Panc1 (cell line): ENCODE data around the gene WSB1. TPM values are rescaled to one million over a fixed set of nuclear protein-coding genes. Genes with fewer than 3 reads are reported as not detected.

Experiments
- ATAC-seq: fragments of 200-7000 bp; cut with Tn5 transposase; 2 replicates; pipeline ENCODE4 v1.9.1; 2020; ENCODE audit warnings: mild to moderate bottlenecking, moderate library complexity
- BruUV-seq: library from RNA; stranded (reverse); fragments of 400-500 nt; replicated peaks from 2 replicates; lab custom pipeline; 2021; lab: Mats Ljungman, UMichigan
- CTCF ChIA-PET: fragments of 300-600 bp; sonication (Branson Sonifier 250); formaldehyde crosslinking; loops from one replicate; lab custom pipeline; 2022; ENCODE audit warnings: antibody characterized with exemption; lab: Charles Lee
- POLR2A ChIA-PET: fragments of 300-600 bp; sonication (Branson Sonifier 250); formaldehyde crosslinking; loops from one replicate; lab custom pipeline; 2022; ENCODE audit warnings: antibody characterized with exemption; lab: Charles Lee
- DNase-seq: peaks from one replicate; pipeline ENCODE4 v3.0.0-alpha.2; 2010; ENCODE audit warnings: low read depth, low spot score
- H3K27ac ChIP-seq: 2 replicates; pipeline ENCODE4 v1.5.1; 2011; ENCODE audit warnings: mild to moderate bottlenecking, low read length, inconsistent platforms
- H3K27me3 ChIP-seq: fragments of 200-500 bp; sonication (Bioruptor generic); 2 replicates; pipeline ENCODE4 v1.6.0; 2014; ENCODE audit warnings: low read length, inconsistent platforms; ENCODE audit not compliant: control insufficient read depth, insufficient read depth
- H3K36me3 ChIP-seq: fragments of 200-500 bp; sonication (Bioruptor generic); 2 replicates; pipeline ENCODE4 v1.5.1; 2014; ENCODE audit warnings: inconsistent platforms, mild to moderate bottlenecking, low read length, moderate library complexity; ENCODE audit not compliant: control insufficient read depth, insufficient read depth
- H3K4me1 ChIP-seq: 2 replicates; pipeline ENCODE4 v1.5.1; 2011; ENCODE audit warnings: inconsistent platforms, mild to moderate bottlenecking, low read length, moderate library complexity; ENCODE audit not compliant: control insufficient read depth, insufficient read depth
- H3K4me3 ChIP-seq, 2 experiments: 2 replicates each; pipeline ENCODE4 v1.5.1; 2011 to 2012; ENCODE audit warnings: low read depth in 2 of 2, low read length in 2 of 2, mild to moderate bottlenecking in 2 of 2, inconsistent platforms in 1 of 2, moderate library complexity in 1 of 2
- H3K9me3 ChIP-seq: fragments of 200-500 bp; sonication (Bioruptor generic); 2 replicates; pipeline ENCODE4 v1.5.1; 2014; ENCODE audit warnings: low read depth, mild to moderate bottlenecking, inconsistent platforms, low read length, moderate library complexity; ENCODE audit not compliant: control insufficient read depth, insufficient read depth
- POLR2AphosphoS5 ChIP-seq: IDR thresholded peaks from 2 replicates; pipeline ENCODE4 v1.6.1; 2012; ENCODE audit warnings: mild to moderate bottlenecking, low read depth, low read length, moderate library complexity
- SIN3A ChIP-seq: IDR thresholded peaks from 2 replicates; pipeline ENCODE4 v1.6.1; 2012; ENCODE audit warnings: low read depth, mild to moderate bottlenecking, low read length, moderate library complexity, borderline replicate concordance; ENCODE audit not compliant: insufficient read depth
- TCF7L2 ChIP-seq: IDR thresholded peaks from 2 replicates; pipeline ENCODE4 v1.6.1; 2011; ENCODE audit warnings: mild to moderate bottlenecking, low read depth, low read length, inconsistent platforms
- in situ Hi-C: cut with HindIII; loops from 2 replicates; pipeline ENCODE4 v1.10.0; 2016; ENCODE audit warnings: low sequenced_read_pairs, low pct_unique_long_range_greater_than_20kb
- intact Hi-C: fragments of 100-400 bp; cut with micrococcal nuclease; formaldehyde crosslinking; loops from one replicate; pipeline ENCODE4 v1.10.0; 2022; ENCODE audit not compliant: unreplicated experiment
- total RNA-seq: library from RNA; stranded (reverse); gene quantifications from one replicate; pipeline ENCODE4 v1.2.1, GENCODE V29; 2021; ENCODE audit not compliant: unreplicated experiment
- TF ChIP-seq, protein P1 (sequence below), 2 experiments: IDR thresholded peaks; 2 replicates each; pipeline ENCODE4 v1.6.1; 2011 to 2012; ENCODE audit warnings: low read depth in 2 of 2, control low read depth in 1 of 2, low read length in 1 of 2, mild to moderate bottlenecking in 1 of 2, moderate library complexity in 1 of 2; ENCODE audit not compliant: insufficient read depth in 1 of 2
- TF ChIP-seq, protein P2 (sequence below): fragments of 450-650 bp; IDR thresholded peaks from 2 replicates; pipeline ENCODE4 v1.5.1; 2017; ENCODE audit warnings: mild to moderate bottlenecking

Gene WSB1
- total RNA-seq, 1 experiment from 2014 or later = 114 TPM

DNA sequence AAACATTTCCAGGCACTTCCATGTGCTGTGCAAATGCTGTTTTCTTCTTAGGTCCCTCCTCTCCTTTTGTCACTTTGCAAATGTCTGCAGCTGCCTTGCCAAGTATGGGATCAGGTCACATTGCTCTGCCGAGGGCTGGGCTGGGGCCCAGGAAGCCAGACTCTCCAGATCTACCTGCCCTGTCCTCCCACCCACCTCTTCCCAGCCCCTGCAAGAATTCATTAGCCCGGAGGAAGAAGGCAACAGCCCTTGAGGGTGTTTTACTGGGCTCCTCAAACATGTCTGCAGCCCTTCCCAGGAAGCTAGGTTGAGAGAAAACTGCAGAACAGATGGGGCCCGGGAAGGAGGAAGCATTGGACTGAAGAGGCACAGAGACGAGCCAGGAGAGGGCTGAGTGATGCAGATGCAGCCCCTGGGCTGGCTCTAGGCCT, 47.1 kb downstream of the WSB1 start:
- BruUV-seq = no TSS peak
- ChIA-PET CTCF (no interaction called here), POLR2A (no interaction called here)
- ATAC-seq (no peak), DNase-seq (no peak)
- TF ChIP-seq, protein P1, sequence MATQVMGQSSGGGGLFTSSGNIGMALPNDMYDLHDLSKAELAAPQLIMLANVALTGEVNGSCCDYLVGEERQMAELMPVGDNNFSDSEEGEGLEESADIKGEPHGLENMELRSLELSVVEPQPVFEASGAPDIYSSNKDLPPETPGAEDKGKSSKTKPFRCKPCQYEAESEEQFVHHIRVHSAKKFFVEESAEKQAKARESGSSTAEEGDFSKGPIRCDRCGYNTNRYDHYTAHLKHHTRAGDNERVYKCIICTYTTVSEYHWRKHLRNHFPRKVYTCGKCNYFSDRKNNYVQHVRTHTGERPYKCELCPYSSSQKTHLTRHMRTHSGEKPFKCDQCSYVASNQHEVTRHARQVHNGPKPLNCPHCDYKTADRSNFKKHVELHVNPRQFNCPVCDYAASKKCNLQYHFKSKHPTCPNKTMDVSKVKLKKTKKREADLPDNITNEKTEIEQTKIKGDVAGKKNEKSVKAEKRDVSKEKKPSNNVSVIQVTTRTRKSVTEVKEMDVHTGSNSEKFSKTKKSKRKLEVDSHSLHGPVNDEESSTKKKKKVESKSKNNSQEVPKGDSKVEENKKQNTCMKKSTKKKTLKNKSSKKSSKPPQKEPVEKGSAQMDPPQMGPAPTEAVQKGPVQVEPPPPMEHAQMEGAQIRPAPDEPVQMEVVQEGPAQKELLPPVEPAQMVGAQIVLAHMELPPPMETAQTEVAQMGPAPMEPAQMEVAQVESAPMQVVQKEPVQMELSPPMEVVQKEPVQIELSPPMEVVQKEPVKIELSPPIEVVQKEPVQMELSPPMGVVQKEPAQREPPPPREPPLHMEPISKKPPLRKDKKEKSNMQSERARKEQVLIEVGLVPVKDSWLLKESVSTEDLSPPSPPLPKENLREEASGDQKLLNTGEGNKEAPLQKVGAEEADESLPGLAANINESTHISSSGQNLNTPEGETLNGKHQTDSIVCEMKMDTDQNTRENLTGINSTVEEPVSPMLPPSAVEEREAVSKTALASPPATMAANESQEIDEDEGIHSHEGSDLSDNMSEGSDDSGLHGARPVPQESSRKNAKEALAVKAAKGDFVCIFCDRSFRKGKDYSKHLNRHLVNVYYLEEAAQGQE (IDR thresholded peaks at IDR 0.05; ENCODE audit: insufficient read depth in 1 of 2, low read depth in 2 of 2, low read length in 1 of 2) = no peak
- TF ChIP-seq, protein P2, sequence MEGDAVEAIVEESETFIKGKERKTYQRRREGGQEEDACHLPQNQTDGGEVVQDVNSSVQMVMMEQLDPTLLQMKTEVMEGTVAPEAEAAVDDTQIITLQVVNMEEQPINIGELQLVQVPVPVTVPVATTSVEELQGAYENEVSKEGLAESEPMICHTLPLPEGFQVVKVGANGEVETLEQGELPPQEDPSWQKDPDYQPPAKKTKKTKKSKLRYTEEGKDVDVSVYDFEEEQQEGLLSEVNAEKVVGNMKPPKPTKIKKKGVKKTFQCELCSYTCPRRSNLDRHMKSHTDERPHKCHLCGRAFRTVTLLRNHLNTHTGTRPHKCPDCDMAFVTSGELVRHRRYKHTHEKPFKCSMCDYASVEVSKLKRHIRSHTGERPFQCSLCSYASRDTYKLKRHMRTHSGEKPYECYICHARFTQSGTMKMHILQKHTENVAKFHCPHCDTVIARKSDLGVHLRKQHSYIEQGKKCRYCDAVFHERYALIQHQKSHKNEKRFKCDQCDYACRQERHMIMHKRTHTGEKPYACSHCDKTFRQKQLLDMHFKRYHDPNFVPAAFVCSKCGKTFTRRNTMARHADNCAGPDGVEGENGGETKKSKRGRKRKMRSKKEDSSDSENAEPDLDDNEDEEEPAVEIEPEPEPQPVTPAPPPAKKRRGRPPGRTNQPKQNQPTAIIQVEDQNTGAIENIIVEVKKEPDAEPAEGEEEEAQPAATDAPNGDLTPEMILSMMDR = no peak
- no peak for TF ChIP-seq POLR2AphosphoS5
- H3K4me3 ChIP-seq = no peak overlapping the region
- no peaks in the 10 kb centered on the region for H3K4me1 ChIP-seq
- no peaks in the 10 kb centered on the region for H3K27me3 ChIP-seq
- H3K27ac ChIP-seq = no peak overlapping the region
- no peaks in the 10 kb centered on the region for H3K36me3 ChIP-seq
- no peaks in the 10 kb centered on the region for H3K9me3 ChIP-seq
- in situ Hi-C loops (loop anchor here (25.0 kb wide), 1 partner anchor 104 kb away; no protein-coding TSS in a partner anchor), intact Hi-C loops (loop anchor here (10.0 kb wide), 1 partner anchor 46 kb away; the partner anchor contains the start of gene WSB1)

DNA sequence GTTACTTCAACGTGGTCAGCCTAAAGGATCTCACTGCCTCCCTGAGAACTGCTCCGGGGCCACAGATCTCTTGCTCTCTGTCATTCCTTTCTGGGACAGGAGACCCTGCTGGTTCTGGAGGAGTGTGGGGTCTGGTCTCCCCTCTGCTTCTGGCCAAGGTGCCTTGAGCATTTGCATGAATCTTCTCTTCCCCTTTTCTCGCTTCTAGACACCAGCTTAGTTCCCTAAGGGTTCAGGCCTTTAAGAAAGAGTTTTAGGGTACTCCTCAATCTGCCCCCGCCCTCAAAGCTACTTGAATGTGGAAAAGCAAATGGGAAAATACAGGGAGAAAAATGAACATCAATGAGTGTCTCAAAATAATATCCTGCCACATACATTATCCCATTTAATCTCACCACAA, 48.1 kb downstream of the WSB1 start:
- POLR2A ChIA-PET = no interaction called here
- Histone ChIP-seq H3K27me3 (no peaks in the 10 kb centered on the region), H3K4me3 (no peak overlapping the region), H3K4me1 (no peaks in the 10 kb centered on the region), H3K36me3 (no peaks in the 10 kb centered on the region), H3K9me3 (no peaks in the 10 kb centered on the region), H3K27ac (no peak overlapping the region)
- intact Hi-C loops = loop anchor here (10.0 kb wide), 1 partner anchor 47 kb away; the partner anchor contains the start of gene WSB1
- TF ChIP-seq, protein P2 = no peak
- TF ChIP-seq POLR2AphosphoS5 (no peak), TCF7L2 (no peak), SIN3A (no peak)
- TF ChIP-seq, protein P1 (IDR thresholded peaks at IDR 0.05; ENCODE audit: insufficient read depth in 1 of 2, low read depth in 2 of 2, low read length in 1 of 2) = no peak
- ATAC-seq = no peak
- in situ Hi-C loops = loop anchor here (25.0 kb wide), 1 partner anchor 105 kb away; no protein-coding TSS in a partner anchor
- no peak for DNase-seq
- BruUV-seq = no TSS peak
- CTCF ChIA-PET = no interaction called here
